ENCODE measurements around the gene CRYBG3. TPM values are rescaled to one million over a fixed set of nuclear protein-coding genes. Genes with fewer than 3 reads are reported as not detected.

CRYBG3 gene
- total RNA-seq, 1 donor = 22.9 TPM

DNA sequence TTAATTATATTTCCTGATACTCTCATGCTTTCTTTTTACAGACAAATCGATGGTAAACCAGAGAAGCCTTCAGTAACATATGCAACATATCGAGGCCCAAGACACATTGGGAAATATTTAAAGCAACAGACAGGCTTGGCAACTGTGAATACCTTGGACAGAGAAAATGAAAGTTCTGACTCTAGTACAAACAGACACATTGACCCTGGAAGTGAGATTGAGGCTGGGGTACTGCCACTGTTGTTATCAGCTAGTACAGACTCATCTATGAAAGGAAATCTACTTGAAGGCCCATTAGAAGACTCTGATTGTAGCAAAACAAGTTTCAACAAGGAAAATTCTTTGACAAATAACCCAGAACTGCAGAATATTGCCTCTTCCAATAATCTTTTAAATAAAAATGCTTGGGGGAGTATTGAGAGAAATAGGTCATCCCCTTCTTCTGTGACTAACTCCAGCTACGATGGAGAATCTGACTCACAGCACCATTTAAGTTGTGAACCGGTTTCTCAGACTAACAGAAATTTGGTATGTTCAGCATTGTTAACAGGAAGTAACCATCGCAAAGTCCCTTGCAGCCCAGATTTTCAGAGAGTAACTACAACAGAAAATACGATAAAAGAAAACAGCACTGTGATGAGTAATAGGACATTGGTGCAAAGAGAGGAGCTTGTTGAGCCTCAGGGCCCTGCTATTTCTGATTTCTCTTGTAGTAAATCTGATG lies 50.2 kb downstream of the CRYBG3 start:
- DNase-seq (ENCODE audit: low read depth) = peak; percentile 77
- TF ChIP-seq, protein P1, sequence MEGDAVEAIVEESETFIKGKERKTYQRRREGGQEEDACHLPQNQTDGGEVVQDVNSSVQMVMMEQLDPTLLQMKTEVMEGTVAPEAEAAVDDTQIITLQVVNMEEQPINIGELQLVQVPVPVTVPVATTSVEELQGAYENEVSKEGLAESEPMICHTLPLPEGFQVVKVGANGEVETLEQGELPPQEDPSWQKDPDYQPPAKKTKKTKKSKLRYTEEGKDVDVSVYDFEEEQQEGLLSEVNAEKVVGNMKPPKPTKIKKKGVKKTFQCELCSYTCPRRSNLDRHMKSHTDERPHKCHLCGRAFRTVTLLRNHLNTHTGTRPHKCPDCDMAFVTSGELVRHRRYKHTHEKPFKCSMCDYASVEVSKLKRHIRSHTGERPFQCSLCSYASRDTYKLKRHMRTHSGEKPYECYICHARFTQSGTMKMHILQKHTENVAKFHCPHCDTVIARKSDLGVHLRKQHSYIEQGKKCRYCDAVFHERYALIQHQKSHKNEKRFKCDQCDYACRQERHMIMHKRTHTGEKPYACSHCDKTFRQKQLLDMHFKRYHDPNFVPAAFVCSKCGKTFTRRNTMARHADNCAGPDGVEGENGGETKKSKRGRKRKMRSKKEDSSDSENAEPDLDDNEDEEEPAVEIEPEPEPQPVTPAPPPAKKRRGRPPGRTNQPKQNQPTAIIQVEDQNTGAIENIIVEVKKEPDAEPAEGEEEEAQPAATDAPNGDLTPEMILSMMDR (IDR thresholded peaks at IDR 0.05; ENCODE audit: insufficient read depth, low read depth, low read length) = no peak
- no peak overlapping the region for H3K4me3 ChIP-seq (ENCODE audit: low read depth, low read length)

DNA sequence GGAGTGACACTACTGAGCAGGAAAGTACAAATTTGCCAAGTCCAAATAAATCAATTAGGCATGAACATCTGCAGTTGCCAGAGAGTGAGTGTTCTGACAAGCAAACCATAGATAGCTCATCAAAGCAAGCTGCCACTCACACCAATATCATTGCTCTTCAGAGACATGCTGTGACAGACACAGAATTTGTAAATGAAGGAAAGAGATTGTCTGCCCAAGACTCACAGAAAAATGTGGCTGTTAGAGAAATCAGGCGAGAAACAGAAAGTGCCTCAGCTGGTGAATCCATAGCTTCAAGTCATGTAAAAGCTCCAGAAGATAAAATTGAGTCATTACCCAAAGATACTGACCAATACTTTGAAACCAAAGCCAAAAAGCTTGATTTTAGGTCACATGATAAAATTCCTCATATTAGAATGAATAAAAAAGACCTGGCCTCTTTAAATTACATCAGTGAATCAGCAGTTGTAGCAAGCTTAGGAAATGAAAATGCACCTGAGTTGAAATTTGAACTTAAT lies 50.8 kb downstream of the CRYBG3 start:
- DNase-seq (ENCODE audit: low read depth) = no peak
- no peak overlapping the region for H3K4me3 ChIP-seq (ENCODE audit: low read depth, low read length)

DNA sequence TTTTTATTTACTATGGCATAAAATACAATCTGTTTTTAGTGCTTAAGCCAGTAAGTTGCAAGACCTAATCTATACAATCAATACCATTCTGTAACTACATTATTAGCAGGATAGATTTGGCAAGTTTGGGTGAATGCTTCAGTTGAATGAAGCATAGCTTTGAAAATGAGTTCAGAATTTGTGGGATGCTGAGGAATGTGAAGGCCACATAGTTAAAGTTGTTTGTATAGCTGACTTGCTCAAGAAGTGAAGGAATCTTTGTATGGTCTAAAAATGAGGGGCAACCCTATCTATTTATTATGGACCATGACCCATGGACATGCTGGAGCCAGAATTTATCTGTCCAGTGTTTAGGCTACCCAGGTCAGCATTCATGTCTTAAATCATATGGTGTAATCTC lies 58.5 kb downstream of the CRYBG3 start:
- TF ChIP-seq, protein P1 (IDR thresholded peaks at IDR 0.05; ENCODE audit: insufficient read depth, low read depth, low read length) = no peak
- H3K4me3 ChIP-seq (ENCODE audit: low read depth, low read length) = no peak overlapping the region
- no peak for DNase-seq (ENCODE audit: low read depth)

More for the DNA sequence above, 50.8 kb downstream of the CRYBG3 start:
- TF ChIP-seq, protein P1 (IDR thresholded peaks at IDR 0.05; ENCODE audit: insufficient read depth, low read depth, low read length) = no peak

DNA sequence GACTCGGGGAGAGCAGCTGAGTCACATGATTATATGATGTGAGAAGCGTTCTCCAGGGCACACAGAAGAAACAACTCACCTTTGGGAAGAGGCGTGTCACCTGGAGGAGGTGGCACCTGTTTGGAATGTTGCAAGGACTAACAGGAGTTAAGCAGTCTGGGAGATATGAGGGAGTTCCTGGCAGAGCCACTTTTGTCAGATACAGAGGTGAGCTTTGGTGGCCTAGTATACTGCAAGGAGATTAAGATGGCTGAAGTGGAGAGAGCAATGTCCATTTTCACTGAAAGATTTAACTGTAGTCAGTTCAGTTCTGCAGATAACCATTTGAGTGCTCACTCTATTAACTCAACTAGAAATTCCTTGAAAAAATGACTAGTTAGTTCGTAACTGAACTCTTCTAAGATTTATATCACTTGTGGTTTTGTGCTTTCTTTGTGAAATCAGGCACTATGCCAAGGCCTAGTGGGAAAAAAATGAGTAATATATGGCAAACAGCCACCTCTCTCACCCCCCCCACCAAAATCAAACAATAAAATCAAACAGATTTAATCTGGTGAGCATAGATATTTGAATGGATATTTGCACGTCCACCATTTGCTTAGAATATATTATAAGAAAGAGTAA lies 61.3 kb downstream of the CRYBG3 start:
- TF ChIP-seq, protein P1 (IDR thresholded peaks at IDR 0.05; ENCODE audit: insufficient read depth, low read depth, low read length) = no peak
- H3K4me3 ChIP-seq (ENCODE audit: low read depth, low read length) = no peak overlapping the region
- DNase-seq (ENCODE audit: low read depth) = peak; percentile 55

DNA sequence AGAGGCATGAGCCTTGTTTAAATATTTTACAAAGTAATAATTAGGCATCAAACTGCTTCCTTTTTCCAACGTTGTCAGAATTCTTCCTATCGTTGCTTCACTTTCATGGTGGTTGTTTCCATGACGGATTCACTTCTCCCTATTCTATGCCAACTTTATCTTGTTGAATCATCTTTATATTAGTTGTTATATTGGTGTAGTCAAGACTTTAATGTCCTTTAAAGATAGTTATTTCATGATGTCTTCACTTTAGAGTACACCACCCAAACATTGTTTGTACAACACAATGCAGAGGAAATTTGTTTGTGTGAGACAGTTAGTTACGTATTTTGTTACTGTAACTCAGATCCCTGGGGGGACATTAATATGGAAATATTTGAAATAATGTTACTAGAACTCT lies 61.9 kb downstream of the CRYBG3 start:
- TF ChIP-seq, protein P1 (IDR thresholded peaks at IDR 0.05; ENCODE audit: insufficient read depth, low read depth, low read length) = no peak
- DNase-seq (ENCODE audit: low read depth) = no peak
- no peak overlapping the region for H3K4me3 ChIP-seq (ENCODE audit: low read depth, low read length)

DNA sequence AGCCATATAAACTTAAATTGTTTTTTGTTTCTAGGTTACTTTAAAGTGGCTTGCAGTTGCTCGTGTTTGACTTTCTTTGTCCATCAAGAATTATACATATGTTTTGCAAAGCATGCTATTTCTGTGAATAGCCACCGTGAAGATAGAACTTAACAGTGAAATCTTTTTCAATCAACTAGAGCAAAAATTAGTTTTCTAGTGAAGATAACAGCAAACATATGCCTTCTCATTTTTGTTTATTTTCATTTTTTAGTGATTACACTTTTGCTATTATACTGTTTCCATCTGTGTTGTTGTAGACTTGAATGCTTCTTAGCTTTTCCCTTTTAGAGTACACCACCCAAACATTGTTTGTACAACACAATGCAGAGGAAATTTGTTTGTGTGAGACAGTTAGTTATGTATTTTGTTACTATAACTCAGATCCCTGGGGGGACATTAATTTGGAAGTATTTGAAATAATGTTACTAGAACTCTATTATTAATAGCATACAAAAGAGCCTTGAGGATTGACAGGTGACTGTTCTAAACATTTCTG lies 62.8 kb downstream of the CRYBG3 start:
- no peak overlapping the region for H3K4me3 ChIP-seq (ENCODE audit: low read depth, low read length)
- TF ChIP-seq, protein P1 (IDR thresholded peaks at IDR 0.05; ENCODE audit: insufficient read depth, low read depth, low read length) = no peak
- DNase-seq (ENCODE audit: low read depth) = peak; percentile 37

Measured in fibroblast of villous mesenchyme (primary cell).